HEK293 (cell line): ENCODE results near the gene UBE2G1.

ENCODE experiments used
- EGR2 ChIP-seq: fragments of 450-650 bp; formaldehyde crosslinking; IDR thresholded peaks from 2 replicates; pipeline ENCODE4 v1.5.1; 2016; ENCODE audit warnings: low read depth, missing biosample characterization, missing genetic modification characterization
- SCRT1 ChIP-seq: fragments of 450-650 bp; formaldehyde crosslinking; IDR thresholded peaks from 2 replicates; pipeline ENCODE4 v1.5.1; 2016; ENCODE audit warnings: missing biosample characterization, missing genetic modification characterization, borderline replicate concordance
- TCF7L2 ChIP-seq: IDR thresholded peaks from 2 replicates; pipeline ENCODE4 v1.6.1; 2011; ENCODE audit warnings: low read depth, mild to moderate bottlenecking, inconsistent platforms, low read length, moderate library complexity, borderline replicate concordance
- WT1 ChIP-seq: fragments of 450-650 bp; formaldehyde crosslinking; IDR thresholded peaks from 2 replicates; pipeline ENCODE4 v1.5.1; 2016; ENCODE audit warnings: missing biosample characterization, missing genetic modification characterization
- ZBTB17 ChIP-seq: fragments of 450-650 bp; formaldehyde crosslinking; IDR thresholded peaks from 2 replicates; pipeline ENCODE4 v1.5.1; 2016; ENCODE audit warnings: missing biosample characterization, missing genetic modification characterization
- ZBTB8A ChIP-seq: fragments of 450-650 bp; formaldehyde crosslinking; IDR thresholded peaks from 2 replicates; pipeline ENCODE4 v1.5.1; 2016; ENCODE audit warnings: missing biosample characterization, missing genetic modification characterization
- ZNF2 ChIP-seq: fragments of 450-650 bp; formaldehyde crosslinking; IDR thresholded peaks from 2 replicates; pipeline ENCODE4 v1.5.1; 2016; ENCODE audit warnings: missing biosample characterization, missing genetic modification characterization
- ZNF221 ChIP-seq: fragments of 450-650 bp; formaldehyde crosslinking; IDR thresholded peaks from 2 replicates; pipeline ENCODE4 v1.5.1; 2017; ENCODE audit warnings: missing biosample characterization, missing genetic modification characterization, borderline replicate concordance
- ZNF248 ChIP-seq: fragments of 450-650 bp; formaldehyde crosslinking; IDR thresholded peaks from 2 replicates; pipeline ENCODE4 v1.5.1; 2017; ENCODE audit warnings: missing biosample characterization, missing genetic modification characterization
- ZNF302 ChIP-seq: fragments of 450-650 bp; formaldehyde crosslinking; IDR thresholded peaks from 2 replicates; pipeline ENCODE4 v1.5.1; 2016; ENCODE audit warnings: missing biosample characterization, missing genetic modification characterization, low read depth
- ZNF335 ChIP-seq: fragments of 450-650 bp; formaldehyde crosslinking; conservative IDR thresholded peaks from 2 replicates; pipeline ENCODE4 v1.5.1; 2016; ENCODE audit warnings: missing biosample characterization, missing genetic modification characterization
- ZNF350 ChIP-seq: fragments of 450-650 bp; formaldehyde crosslinking; IDR thresholded peaks from 2 replicates; pipeline ENCODE4 v1.5.0; 2017; ENCODE audit warnings: missing biosample characterization, mild to moderate bottlenecking, missing genetic modification characterization
- ZNF423 ChIP-seq: fragments of 450-650 bp; formaldehyde crosslinking; IDR thresholded peaks from 2 replicates; pipeline ENCODE4 v1.5.1; 2016; ENCODE audit warnings: missing biosample characterization, missing genetic modification characterization
- ZNF585B ChIP-seq: fragments of 450-650 bp; formaldehyde crosslinking; IDR thresholded peaks from 2 replicates; pipeline ENCODE4 v1.5.1; 2016; ENCODE audit warnings: missing biosample characterization, missing genetic modification characterization
- ZNF596 ChIP-seq: fragments of 450-650 bp; IDR thresholded peaks from 2 replicates; pipeline ENCODE4 v1.5.0; 2018; ENCODE audit warnings: missing biosample characterization, mild to moderate bottlenecking, missing genetic modification characterization, moderate library complexity
- ZNF626 ChIP-seq: fragments of 450-650 bp; sonication (Bioruptor Pico); formaldehyde crosslinking; IDR thresholded peaks from 2 replicates; pipeline ENCODE4 v1.5.1; 2018; ENCODE audit warnings: missing biosample characterization, missing genetic modification characterization, inconsistent platforms
- ZNF654 ChIP-seq: fragments of 450-650 bp; formaldehyde crosslinking; IDR thresholded peaks from 2 replicates; pipeline ENCODE4 v1.5.1; 2016; ENCODE audit warnings: low read depth, missing biosample characterization, missing genetic modification characterization
- ZNF670 ChIP-seq: fragments of 450-650 bp; formaldehyde crosslinking; IDR thresholded peaks from 2 replicates; pipeline ENCODE4 v1.5.1; 2016; ENCODE audit warnings: missing biosample characterization, missing genetic modification characterization, low read depth
- ZNF701 ChIP-seq: fragments of 450-650 bp; formaldehyde crosslinking; IDR thresholded peaks from 2 replicates; pipeline ENCODE4 v1.5.1; 2016; ENCODE audit warnings: missing biosample characterization, missing genetic modification characterization
- ZNF76 ChIP-seq: fragments of 450-650 bp; formaldehyde crosslinking; IDR thresholded peaks from 2 replicates; pipeline ENCODE4; 2016; ENCODE audit warnings: low read depth, missing biosample characterization, missing genetic modification characterization, borderline replicate concordance
- ZNF830 ChIP-seq: fragments of 450-650 bp; IDR thresholded peaks from 2 replicates; pipeline ENCODE4 v1.5.0; 2018; ENCODE audit warnings: missing biosample characterization, missing genetic modification characterization, low read depth, mild to moderate bottlenecking, moderate library complexity
- ZNF843 ChIP-seq: fragments of 450-650 bp; formaldehyde crosslinking; IDR thresholded peaks from 2 replicates; pipeline ENCODE4 v1.5.1; 2016; ENCODE audit warnings: missing biosample characterization, missing genetic modification characterization
- ZSCAN16 ChIP-seq: fragments of 450-650 bp; formaldehyde crosslinking; IDR thresholded peaks from 2 replicates; pipeline ENCODE4 v1.5.1; 2016; ENCODE audit warnings: missing biosample characterization, missing genetic modification characterization
- ZSCAN23 ChIP-seq: fragments of 450-650 bp; formaldehyde crosslinking; IDR thresholded peaks from 2 replicates; pipeline ENCODE4 v1.5.1; 2016; ENCODE audit warnings: missing biosample characterization, missing genetic modification characterization
- TF ChIP-seq, protein P1 (sequence below): fragments of 450-650 bp; formaldehyde crosslinking; IDR thresholded peaks from 2 replicates; pipeline ENCODE4 v1.5.1; 2017; ENCODE audit warnings: missing biosample characterization, missing genetic modification characterization
- TF ChIP-seq, protein P2 (sequence below): fragments of 450-650 bp; formaldehyde crosslinking; IDR thresholded peaks from 2 replicates; pipeline ENCODE4 v1.5.1; 2016; ENCODE audit warnings: missing biosample characterization, missing genetic modification characterization
- TF ChIP-seq, protein P3 (sequence below): fragments of 450-650 bp; formaldehyde crosslinking; IDR thresholded peaks from 2 replicates; pipeline ENCODE4 v1.5.1; 2016; ENCODE audit warnings: missing biosample characterization, missing genetic modification characterization
- TF ChIP-seq, protein P4 (sequence below): fragments of 450-650 bp; formaldehyde crosslinking; IDR thresholded peaks from 2 replicates; pipeline ENCODE4 v1.5.1; 2016; ENCODE audit warnings: missing biosample characterization, missing genetic modification characterization
- TF ChIP-seq, protein P5 (sequence below): fragments of 450-650 bp; formaldehyde crosslinking; IDR thresholded peaks from 2 replicates; pipeline ENCODE4 v1.5.1; 2016; ENCODE audit warnings: missing biosample characterization, missing genetic modification characterization
- TF ChIP-seq, protein P6 (sequence below): fragments of 450-650 bp; formaldehyde crosslinking; IDR thresholded peaks from 2 replicates; pipeline ENCODE4 v1.5.1; 2016; ENCODE audit warnings: missing biosample characterization, missing genetic modification characterization

UBE2G1 gene

DNA sequence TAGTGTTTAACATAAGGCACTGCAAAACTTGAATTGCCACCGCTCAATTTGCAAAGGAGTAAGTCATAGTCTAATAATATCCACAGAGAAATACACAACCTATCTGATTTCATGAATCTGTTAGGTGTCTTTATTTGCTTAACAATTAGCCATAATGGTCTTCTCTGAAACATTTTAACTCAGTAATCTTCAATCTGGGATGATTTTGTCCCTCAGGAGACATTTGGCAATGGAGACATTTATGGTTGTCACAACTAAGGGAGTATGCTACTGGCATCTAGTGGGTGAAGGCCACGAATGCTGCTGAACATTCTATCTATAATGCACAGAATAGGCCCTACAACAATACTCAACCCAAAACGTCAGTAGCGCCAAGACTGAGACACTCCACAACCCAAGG, 4.3 kb downstream of the UBE2G1 start (continued):
- TF ChIP-seq, protein P1, sequence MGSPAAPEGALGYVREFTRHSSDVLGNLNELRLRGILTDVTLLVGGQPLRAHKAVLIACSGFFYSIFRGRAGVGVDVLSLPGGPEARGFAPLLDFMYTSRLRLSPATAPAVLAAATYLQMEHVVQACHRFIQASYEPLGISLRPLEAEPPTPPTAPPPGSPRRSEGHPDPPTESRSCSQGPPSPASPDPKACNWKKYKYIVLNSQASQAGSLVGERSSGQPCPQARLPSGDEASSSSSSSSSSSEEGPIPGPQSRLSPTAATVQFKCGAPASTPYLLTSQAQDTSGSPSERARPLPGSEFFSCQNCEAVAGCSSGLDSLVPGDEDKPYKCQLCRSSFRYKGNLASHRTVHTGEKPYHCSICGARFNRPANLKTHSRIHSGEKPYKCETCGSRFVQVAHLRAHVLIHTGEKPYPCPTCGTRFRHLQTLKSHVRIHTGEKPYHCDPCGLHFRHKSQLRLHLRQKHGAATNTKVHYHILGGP (tag by site-specific recombination): no peak
- TF ChIP-seq ZNF248 (tag by site-specific recombination) (no peak), ZBTB17 (tag by site-specific recombination) (peak; percentile 77), ZNF302 (tag by site-specific recombination) (no peak), ZNF423 (tag by site-specific recombination) (no peak), ZNF830 (tag by site-specific recombination) (no peak), EGR2 (tag by site-specific recombination) (no peak), WT1 (peak; percentile 85), ZNF670 (tag by site-specific recombination) (no peak), ZNF843 (tag by site-specific recombination) (no peak), ZNF76 (tag by site-specific recombination) (no peak), TCF7L2 (no peak), ZNF596 (tag by site-specific recombination) (no peak), ZSCAN16 (tag by site-specific recombination) (no peak), ZNF350 (tag by site-specific recombination) (no peak), ZNF2 (tag by site-specific recombination) (no peak), ZSCAN23 (tag by site-specific recombination) (no peak), ZNF626 (tag by site-specific recombination) (no peak), ZNF701 (tag by site-specific recombination) (no peak), ZNF654 (tag by site-specific recombination) (peak; percentile 82), ZBTB8A (tag by site-specific recombination) (no peak), SCRT1 (tag by site-specific recombination) (no peak), ZNF585B (tag by site-specific recombination) (no peak), ZNF221 (tag by site-specific recombination) (no peak), ZNF335 (0 out of 2 replicates have a peak, but pooled peaks have one; percentile 20)
- TF ChIP-seq, protein P2, sequence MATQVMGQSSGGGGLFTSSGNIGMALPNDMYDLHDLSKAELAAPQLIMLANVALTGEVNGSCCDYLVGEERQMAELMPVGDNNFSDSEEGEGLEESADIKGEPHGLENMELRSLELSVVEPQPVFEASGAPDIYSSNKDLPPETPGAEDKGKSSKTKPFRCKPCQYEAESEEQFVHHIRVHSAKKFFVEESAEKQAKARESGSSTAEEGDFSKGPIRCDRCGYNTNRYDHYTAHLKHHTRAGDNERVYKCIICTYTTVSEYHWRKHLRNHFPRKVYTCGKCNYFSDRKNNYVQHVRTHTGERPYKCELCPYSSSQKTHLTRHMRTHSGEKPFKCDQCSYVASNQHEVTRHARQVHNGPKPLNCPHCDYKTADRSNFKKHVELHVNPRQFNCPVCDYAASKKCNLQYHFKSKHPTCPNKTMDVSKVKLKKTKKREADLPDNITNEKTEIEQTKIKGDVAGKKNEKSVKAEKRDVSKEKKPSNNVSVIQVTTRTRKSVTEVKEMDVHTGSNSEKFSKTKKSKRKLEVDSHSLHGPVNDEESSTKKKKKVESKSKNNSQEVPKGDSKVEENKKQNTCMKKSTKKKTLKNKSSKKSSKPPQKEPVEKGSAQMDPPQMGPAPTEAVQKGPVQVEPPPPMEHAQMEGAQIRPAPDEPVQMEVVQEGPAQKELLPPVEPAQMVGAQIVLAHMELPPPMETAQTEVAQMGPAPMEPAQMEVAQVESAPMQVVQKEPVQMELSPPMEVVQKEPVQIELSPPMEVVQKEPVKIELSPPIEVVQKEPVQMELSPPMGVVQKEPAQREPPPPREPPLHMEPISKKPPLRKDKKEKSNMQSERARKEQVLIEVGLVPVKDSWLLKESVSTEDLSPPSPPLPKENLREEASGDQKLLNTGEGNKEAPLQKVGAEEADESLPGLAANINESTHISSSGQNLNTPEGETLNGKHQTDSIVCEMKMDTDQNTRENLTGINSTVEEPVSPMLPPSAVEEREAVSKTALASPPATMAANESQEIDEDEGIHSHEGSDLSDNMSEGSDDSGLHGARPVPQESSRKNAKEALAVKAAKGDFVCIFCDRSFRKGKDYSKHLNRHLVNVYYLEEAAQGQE: no peak
- TF ChIP-seq, protein P3, sequence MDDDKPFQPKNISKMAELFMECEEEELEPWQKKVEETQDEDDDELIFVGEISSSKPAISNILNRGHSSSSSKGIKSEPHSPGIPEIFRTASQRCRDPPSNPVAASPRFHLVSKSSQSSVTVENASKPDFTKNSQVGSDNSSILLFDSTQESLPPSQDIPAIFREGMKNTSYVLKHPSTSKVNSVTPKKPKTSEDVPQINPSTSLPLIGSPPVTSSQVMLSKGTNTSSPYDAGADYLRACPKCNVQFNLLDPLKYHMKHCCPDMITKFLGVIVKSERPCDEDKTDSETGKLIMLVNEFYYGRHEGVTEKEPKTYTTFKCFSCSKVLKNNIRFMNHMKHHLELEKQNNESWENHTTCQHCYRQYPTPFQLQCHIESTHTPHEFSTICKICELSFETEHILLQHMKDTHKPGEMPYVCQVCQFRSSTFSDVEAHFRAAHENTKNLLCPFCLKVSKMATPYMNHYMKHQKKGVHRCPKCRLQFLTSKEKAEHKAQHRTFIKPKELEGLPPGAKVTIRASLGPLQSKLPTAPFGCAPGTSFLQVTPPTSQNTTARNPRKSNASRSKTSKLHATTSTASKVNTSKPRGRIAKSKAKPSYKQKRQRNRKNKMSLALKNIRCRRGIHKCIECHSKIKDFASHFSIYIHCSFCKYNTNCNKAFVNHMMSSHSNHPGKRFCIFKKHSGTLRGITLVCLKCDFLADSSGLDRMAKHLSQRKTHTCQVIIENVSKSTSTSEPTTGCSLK (tag by site-specific recombination): no peak
- TF ChIP-seq, protein P4, sequence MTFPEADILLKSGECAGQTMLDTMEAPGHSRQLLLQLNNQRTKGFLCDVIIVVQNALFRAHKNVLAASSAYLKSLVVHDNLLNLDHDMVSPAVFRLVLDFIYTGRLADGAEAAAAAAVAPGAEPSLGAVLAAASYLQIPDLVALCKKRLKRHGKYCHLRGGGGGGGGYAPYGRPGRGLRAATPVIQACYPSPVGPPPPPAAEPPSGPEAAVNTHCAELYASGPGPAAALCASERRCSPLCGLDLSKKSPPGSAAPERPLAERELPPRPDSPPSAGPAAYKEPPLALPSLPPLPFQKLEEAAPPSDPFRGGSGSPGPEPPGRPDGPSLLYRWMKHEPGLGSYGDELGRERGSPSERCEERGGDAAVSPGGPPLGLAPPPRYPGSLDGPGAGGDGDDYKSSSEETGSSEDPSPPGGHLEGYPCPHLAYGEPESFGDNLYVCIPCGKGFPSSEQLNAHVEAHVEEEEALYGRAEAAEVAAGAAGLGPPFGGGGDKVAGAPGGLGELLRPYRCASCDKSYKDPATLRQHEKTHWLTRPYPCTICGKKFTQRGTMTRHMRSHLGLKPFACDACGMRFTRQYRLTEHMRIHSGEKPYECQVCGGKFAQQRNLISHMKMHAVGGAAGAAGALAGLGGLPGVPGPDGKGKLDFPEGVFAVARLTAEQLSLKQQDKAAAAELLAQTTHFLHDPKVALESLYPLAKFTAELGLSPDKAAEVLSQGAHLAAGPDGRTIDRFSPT (tag by site-specific recombination): no peak
- TF ChIP-seq, protein P5, sequence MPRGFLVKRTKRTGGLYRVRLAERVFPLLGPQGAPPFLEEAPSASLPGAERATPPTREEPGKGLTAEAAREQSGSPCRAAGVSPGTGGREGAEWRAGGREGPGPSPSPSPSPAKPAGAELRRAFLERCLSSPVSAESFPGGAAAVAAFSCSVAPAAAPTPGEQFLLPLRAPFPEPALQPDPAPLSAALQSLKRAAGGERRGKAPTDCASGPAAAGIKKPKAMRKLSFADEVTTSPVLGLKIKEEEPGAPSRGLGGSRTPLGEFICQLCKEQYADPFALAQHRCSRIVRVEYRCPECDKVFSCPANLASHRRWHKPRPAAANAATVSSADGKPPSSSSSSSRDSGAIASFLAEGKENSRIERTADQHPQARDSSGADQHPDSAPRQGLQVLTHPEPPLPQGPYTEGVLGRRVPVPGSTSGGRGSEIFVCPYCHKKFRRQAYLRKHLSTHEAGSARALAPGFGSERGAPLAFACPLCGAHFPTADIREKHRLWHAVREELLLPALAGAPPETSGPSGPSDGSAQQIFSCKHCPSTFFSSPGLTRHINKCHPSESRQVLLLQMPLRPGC (tag by site-specific recombination): no peak
- TF ChIP-seq, protein P6, sequence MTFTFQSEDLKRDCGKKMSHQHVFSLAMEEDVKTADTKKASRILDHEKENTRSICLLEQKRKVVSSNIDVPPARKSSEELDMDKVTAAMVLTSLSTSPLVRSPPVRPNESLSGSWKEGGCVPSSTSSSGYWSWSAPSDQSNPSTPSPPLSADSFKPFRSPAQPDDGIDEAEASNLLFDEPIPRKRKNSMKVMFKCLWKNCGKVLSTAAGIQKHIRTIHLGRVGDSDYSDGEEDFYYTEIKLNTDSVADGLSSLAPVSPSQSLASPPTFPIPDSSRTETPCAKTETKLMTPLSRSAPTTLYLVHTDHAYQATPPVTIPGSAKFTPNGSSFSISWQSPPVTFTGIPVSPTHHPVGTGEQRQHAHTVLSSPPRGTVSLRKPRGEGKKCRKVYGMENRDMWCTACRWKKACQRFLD: no peak
